ENCODE data around the gene TXK.

TXK gene

GRCh38 chr4:48018112-48018511 is 115.9 kb downstream of the TXK start:
- DNase-seq (ENCODE audit: low spot score): no peak

- DNase-seq (ENCODE audit: low spot score): peak; percentile 64
Observed at GRCh38 chr4:48017108-48017571, 116.9 kb downstream of the TXK start.

Data from iPS-NIHi11 (cell line).